H54 (cell line): ENCODE results near the gene PAXIP1.

Experiments
- DNase-seq: peaks from one replicate; pipeline ENCODE4 v3.0.0; 2011; ENCODE audit warnings: low spot score, mixed read lengths; ENCODE audit not compliant: insufficient read length
- FAIRE-seq: peaks from 3 replicates; lab custom pipeline; 2011; peaks lifted over from hg19 to GRCh38; lab: Jason Lieb, UNC
- POLR2A ChIP-seq: IDR thresholded peaks from 2 replicates; pipeline ENCODE4 v1.6.1; 2011; ENCODE audit warnings: low read depth, mild to moderate bottlenecking, low read length

PAXIP1 gene

DNA sequence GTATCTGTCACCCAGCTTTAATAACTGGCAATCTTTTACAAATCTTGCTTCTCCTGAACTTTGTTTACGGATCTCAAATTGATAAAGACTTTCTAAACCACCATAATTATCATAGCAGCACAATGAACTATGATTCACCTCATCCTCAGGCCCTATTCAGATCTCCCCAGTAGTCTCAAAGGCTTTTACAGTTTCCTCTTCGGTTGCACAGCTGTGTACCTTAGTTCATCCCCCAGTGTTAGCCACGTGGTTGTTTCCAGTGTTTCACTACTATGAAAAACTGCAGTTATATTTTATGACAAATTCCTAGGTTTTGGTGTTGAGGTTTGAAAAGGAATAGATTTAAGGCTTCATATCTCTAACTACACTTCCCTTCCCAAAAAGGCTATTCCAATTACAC lies 24.9 kb downstream of the PAXIP1 start:
- no peak for DNase-seq
- FAIRE-seq, result no peak
- no peak for TF ChIP-seq POLR2A

DNA sequence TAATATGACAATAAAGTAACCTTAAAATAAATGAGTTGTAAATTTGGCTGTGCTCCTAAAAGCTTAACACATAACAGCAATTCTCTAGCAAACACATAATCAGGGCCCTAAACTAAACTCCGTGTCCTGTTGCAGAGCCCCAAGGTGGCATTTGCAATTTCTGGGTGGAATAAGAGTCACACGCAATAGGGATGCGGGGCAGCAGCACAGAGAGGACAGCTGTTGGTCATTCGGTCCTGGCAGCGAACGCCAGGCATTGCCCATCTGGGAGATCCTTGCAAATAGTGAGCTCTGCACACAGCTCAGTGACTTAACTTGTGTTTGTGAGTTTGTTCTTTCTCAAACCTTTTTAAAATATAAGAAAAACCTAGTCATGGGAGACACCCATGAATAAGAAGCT lies 25.7 kb downstream of the PAXIP1 start:
- no peak for DNase-seq
- FAIRE-seq, result no peak
- TF ChIP-seq POLR2A, result no peak

DNA sequence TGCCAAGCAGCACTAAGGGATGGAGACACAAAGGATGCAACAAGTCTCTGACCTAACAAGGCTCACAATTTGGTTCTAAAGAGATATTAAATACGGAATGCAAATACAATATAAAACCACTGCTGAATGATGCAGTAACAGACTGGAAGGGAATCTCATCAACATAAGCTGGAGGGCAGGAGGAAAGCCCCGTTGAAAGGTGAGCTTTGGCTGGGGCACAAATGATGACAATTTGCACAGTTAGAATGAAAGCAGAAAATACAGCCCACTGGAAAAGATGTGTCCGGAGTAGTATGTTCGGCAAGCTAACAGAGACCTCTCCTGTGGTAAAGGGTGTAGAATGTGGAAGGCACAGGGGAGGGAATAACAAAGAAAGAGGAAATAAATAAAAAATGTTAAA lies 26.1 kb downstream of the PAXIP1 start:
- TF ChIP-seq POLR2A, result no peak
- DNase-seq (no peak), FAIRE-seq (no peak)

DNA sequence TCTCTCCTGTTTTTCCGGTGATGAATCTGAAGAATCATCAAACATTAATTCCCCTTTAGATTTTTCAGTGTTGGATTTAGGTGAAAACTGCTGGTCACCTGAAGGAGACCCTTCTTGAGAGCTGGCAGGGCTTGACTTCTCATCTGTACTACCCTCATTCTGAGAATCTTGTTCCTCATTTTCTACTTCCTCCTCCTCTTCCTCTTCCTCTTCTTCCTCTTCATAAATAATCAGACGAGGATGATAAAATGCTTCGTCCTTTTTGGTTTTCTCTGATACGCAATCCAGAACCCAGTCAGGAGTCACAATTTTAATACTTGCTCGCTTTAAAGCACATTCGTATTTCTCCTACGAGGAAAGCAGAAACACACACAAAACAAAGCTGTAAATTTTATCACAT lies 26.9 kb downstream of the PAXIP1 start:
- FAIRE-seq, result no peak
- TF ChIP-seq POLR2A, result no peak
- no peak for DNase-seq

DNA sequence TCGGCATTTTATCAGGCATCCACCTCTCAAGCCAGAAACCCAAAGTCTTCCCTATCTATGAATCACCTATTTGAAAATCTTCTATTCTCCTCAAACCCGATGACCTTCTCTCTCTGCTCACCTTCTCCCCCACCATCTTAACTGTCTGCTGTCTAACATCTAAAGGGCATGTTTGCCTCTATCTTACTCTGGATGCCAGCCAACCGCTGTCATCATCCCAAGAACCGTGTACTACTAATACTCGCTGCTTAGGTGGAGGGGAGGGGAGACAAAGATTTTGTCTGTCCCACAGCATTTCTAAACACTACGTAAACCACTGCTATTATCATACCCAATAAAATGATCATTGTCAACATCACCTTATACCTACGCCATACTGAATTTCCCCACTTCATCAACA lies 29.5 kb downstream of the PAXIP1 start:
- TF ChIP-seq POLR2A, result no peak
- FAIRE-seq, result no peak
- DNase-seq, result no peak

DNA sequence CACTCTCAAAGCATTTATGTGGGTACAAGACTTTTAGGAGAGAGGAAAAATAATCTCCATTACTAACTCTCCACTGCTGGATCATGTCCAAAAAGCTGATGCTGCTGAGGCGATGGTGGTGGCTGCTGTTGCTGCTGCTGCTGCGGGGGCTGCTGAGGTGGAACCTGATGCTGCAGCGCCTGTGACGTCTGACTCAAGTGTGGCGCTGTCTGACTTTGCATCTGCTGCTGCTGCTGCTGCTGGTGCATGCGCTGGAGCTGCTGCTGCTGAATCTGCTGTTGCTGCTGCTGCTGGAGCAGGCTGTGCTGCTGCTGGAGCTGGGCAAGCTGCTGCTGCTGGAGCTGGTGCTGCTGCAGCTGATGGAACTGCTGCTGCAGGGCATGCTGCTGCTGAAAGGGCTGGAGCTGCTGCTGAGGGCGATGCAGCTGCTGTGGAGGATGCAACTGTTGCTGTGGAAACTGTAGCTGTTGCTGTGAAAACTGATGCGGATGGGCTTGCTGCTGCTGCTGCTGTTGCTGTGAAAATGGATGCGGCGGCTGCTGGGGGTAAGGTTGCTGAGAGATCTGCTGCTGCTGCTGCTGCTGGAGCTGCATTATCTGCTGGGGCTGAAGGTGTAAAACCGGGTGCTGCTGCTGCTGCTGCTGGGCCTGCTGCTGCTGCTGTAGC lies 34.5 kb downstream of the PAXIP1 start:
- no peak for TF ChIP-seq POLR2A
- DNase-seq, result no peak
- FAIRE-seq, result no peak

DNA sequence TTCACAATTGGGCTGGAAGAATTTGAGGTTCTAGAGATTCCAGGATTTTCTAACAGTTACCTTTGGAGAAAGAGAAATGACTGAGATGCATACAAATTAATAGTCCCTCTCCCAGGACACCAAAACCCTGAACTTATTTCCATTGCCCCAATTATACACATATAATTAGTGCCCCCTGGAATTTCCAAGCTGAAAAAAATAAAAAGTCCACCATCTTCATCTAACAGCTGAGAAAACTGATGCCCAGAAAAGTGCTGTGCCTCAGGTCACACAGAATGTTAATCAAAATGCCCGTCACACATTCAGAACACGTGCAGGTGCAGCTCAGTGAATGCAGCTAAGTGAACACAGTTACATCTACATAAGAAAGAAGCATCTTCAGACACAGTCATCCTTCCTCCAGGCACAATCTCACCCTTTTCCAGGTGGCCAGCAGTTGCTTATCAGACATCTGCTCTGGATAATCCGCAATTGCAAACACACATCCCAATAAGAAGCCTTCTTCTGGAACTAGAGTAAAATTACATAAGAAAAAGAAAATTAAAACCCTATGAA lies 35.4 kb downstream of the PAXIP1 start:
- no peak for TF ChIP-seq POLR2A
- no peak for FAIRE-seq

DNA sequence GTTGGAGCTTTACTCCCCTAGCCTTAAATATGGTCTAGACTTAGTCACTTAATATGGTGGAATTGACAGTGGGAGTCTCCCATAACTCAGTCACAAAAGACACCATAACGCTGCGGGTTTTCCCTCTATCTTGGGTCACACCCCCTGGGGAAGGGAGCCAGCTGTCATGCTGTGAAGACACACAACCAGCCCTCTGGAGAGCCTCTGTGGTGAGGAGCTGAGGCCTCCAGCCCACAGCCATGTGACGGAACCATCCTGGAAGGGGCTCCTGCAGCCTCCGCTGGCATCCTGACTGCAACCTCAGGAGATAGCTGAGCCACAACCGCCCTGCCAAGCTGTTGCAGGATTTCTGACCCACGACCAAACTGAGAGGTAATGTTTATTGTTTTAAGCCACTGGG lies 37.9 kb downstream of the PAXIP1 start:
- DNase-seq, result no peak
- TF ChIP-seq POLR2A, result no peak
- no peak for FAIRE-seq

More for the DNA sequence above, 35.4 kb downstream of the PAXIP1 start:
- DNase-seq, result no peak

DNA sequence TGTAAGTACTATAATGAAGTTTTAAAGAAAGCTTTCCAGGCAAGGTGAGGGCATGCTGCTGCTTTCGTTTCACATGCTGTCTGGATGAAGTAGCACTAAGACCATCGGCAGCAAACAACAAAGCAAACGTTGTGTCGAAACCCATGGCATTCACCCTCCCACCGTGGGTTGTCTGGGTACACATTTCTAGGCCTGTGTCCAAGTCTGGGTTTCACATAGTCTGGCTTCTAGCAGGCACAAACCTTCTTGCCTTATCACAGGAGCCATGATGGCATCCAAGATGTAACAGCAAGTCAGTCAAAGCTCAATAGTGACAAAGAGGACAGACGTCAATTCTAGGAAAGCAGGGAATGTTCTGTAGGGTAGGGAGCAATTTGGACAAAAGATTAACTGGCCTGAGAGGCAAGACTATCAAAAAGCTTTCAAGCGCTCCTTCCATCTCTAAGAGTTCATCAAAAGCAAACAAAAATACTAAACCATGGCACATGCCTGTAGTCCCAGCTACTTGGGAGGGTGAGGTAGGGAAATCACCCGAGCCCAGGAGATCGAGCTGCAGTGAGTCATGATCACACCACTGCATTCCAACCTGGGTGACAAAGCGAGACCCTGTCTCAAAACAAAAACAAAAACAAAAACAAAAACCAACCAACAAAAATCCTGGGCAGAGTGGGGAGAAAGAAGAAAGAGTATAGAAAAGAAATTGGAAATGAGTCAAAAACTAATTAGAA lies 42.7 kb downstream of the PAXIP1 start:
- no peak for DNase-seq
- no peak for FAIRE-seq

DNA sequence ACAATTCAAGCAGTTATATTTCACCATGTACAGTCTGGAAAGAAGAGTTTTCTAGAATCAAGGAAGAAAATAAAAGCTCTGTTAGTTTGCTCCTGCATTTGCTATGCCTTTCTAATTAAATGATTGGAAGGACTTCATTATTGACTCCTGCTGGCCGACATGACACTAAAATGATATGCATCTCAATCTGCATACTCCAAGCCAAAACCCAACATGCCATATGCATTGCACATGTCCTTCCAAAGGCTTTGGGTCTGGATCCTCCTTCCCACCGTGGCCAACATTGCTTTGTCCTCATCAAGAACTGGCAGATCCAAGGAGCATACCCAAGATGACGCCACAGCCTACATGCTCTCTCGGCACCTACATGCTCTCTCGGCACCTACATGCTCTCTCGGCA lies 46.5 kb downstream of the PAXIP1 start:
- FAIRE-seq (no peak), DNase-seq (no peak)
- TF ChIP-seq POLR2A, result no peak

More for the DNA sequence above, 42.7 kb downstream of the PAXIP1 start:
- TF ChIP-seq POLR2A, result no peak

DNA sequence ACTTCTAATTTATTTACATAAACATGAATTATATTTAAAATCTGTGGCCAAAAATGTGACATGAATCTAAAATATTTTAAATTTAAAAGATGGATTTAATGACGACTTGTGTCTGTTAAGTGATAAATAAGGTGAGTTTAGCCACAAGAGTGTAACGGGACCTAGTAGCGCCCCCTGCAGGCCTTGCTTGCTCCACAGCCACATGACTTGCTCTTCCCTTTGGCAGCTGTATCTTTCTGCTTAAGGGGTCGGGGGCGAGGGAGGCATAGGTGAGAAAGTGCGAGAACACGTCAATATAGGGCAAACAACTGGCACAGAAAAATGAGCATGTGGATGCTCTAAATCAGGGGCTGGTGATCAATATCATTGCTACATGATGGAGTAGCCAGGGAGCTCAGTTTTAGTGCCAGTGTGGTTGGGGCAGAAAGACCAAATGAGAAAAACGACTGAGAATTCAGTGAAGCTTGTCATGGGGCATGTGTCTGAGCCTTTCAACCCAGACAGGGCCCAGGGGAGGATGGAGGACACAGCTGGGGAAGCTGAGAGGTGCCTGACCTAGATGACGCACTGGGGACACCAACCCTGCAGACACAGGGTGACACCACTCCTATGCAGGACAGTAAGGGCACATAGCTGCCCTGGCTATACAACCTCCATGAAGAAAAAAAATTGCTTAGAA lies 49.8 kb downstream of the PAXIP1 start:
- FAIRE-seq (no peak), DNase-seq (no peak)
- TF ChIP-seq POLR2A, result no peak

DNA sequence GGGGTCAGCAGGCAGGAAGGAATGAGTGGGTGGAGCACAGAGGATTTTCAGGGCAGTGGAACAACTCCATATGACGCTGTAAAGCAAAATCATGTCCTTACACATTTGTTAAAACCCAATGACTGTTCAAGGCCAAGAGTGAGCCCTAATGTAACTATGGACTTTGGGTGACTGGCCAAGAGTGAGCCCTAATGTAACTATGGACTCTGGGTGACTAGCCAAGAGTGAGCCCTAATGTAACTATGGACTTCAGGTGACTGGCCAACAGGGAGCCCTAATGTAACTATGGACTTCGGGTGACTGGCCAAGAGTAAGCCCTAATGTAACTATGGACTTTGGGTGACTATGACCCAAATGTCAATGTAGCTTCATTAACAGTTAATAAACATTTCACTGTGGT lies 52.0 kb downstream of the PAXIP1 start:
- FAIRE-seq (no peak), DNase-seq (no peak)
- TF ChIP-seq POLR2A, result no peak

DNA sequence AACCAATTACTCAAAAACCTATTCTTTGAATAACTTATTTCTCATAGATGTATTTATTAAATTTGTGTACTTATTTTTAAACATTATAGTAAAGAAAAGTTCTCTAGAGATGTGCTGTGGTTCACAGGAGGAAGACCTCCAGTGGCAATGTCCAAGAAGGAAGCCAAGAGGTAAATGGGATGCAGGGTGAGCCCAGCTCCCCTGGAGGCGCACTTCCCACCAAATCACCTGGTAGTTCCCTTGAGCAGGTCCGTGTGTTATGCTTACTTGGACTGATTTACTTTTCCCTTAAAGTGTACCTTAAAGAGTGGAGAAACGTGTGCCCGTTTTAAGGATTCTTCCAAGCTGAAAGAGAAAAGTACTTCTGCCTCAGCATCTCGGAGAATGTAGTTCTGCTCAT lies 55.3 kb downstream of the PAXIP1 start:
- no peak for FAIRE-seq
- no peak for TF ChIP-seq POLR2A
- no peak for DNase-seq

DNA sequence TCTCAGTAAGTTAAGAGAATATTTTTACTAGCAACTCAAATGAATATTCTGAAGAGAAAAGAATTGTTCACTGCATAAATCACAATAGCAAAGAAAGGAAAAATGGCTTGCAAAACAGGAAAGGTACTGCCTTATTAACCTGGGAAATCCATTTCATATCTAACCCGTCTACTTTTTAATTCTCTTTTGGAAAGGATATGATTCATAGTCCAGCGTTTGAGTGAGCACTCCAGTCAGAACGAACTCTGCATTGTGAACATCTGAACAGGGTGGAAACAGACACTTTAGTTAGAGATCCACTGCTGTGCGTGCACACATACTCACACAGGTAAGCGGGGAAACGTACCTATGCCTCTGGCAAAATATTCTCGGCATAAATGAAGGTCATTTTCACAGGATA lies 56.8 kb downstream of the PAXIP1 start:
- DNase-seq (no peak), FAIRE-seq (no peak)
- no peak for TF ChIP-seq POLR2A
